Nephron progenitor cell (in vitro differentiated cells): ENCODE measurements around the gene WASHC4.

Experiments used
- DNase-seq: peaks from one replicate; pipeline ENCODE4 v3.0.0; 2021
- H3K27ac Mint-ChIP-seq: 2 replicates; pipeline ENCODE4 v1.8.0; 2021; ENCODE audit warnings: mild to moderate bottlenecking, moderate library complexity, mixed read lengths
- H3K27me3 Mint-ChIP-seq: 2 replicates; pipeline ENCODE4 v1.8.0; 2021; ENCODE audit warnings: mild to moderate bottlenecking, low read depth, mixed read lengths; ENCODE audit not compliant: poor library complexity
- H3K36me3 Mint-ChIP-seq: 2 replicates; pipeline ENCODE4 v1.8.0; 2021; ENCODE audit warnings: low read depth, mixed read lengths
- H3K4me1 Mint-ChIP-seq: 2 replicates; pipeline ENCODE4 v1.8.0; 2021; ENCODE audit warnings: mixed read lengths
- H3K4me3 Mint-ChIP-seq: 2 replicates; pipeline ENCODE4 v1.8.0; 2021; ENCODE audit warnings: mild to moderate bottlenecking, moderate library complexity, mixed read lengths
- H3K9me3 Mint-ChIP-seq: 2 replicates; pipeline ENCODE4 v1.8.0; 2021; ENCODE audit warnings: mild to moderate bottlenecking, moderate library complexity, mixed read lengths
- CTCF ChIP-seq: fragments of 200-600 bp; sonication (generic); IDR thresholded peaks from 2 replicates; pipeline ENCODE4 v1.5.0; 2021; ENCODE audit warnings: antibody characterized with exemption

WASHC4 gene

DNA sequence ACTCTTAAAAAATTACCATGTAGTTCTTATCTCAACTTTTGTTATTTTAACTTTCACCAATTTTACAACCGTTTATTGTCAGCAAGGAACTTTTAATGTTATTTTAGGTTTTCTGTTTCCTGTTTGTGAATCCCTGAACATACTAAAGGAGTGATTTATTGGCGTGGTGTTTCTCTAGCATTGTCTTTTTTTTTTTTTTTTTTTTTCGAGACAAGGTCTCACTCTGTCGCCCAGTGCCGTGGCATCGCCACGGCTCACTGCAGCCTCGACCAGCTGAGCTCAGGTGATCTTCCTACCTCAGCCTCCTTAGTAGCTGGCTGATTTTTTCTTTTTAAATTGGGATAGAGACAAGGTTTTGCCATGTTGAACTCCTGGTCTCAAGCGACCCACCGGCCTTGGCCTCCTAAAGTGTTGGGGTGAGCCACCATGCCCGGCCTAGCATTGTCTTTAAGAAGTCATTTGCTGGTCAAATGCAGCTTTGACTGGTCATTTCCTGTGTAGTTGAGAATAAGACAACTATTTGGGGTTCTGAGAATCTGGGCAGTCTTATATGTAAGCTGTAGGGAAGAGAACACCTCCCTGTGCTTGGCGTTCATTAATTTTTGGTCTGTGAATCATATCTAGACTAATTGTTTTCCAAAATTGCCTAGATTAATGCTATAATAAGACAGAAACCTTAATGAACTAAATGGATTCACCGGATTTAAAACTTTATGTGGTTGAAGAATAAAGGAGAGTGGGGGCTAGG is 2.1 kb downstream of the WASHC4 start:
- peak overlapping the region; percentile 96 for H3K4me3 Mint-ChIP-seq
- peak overlapping the region; percentile 17 for H3K27ac Mint-ChIP-seq
- H3K36me3 Mint-ChIP-seq, result peaks cover 31% of the 10 kb centered on the region
- DNase-seq, result peak; percentile 5
- peaks cover 42% of the 10 kb centered on the region for H3K4me1 Mint-ChIP-seq
- H3K9me3 Mint-ChIP-seq, result peaks cover 9% of the 10 kb centered on the region
- no peak for TF ChIP-seq CTCF
- H3K27me3 Mint-ChIP-seq, result peaks cover 6% of the 10 kb centered on the region

DNA sequence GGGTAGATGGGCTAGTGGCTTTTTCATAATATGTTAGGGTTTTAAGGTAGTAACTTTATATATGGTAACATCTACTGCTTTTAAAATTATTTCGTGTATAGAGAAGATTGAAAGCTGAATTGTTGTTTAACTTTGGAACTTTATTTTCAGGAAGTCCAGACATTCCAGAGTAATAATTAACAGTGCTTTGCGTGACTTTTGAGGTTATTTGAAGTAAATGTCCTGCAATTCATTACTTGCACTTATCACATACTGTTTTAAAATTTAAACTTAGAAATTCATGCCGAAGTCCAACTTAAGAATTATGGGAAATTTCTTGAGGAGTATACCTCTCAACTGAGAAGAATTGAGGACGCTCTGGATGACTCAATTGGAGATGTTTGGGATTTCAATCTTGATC is 3.3 kb downstream of the WASHC4 start:
- DNase-seq, result no peak
- TF ChIP-seq CTCF, result no peak
- Mint-ChIP-seq H3K9me3 (peaks cover 5% of the 10 kb centered on the region), H3K27me3 (peaks cover 6% of the 10 kb centered on the region), H3K36me3 (peaks cover 37% of the 10 kb centered on the region), H3K4me3 (no peak overlapping the region), H3K27ac (no peak overlapping the region), H3K4me1 (peaks cover 42% of the 10 kb centered on the region)

DNA sequence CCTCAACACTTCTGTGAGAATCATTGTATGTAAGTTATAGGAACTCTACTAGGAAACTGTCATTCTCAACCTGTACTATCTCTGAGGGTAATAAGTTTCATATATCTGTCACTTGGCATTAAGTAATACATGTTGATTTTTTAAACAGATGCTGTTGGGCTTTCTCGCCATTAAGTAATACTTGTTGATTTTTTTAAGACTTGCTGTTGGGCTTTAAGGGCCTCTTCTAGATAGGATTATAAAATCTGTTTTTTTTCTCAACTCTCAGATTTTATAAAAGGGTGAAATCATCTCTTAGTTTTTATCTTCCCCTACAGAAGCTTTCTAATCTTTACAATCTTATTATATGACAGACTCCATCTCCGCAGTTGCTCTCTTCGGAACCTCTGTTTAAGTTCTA is 5.6 kb downstream of the WASHC4 start:
- Mint-ChIP-seq H3K27me3 (no peaks in the 10 kb centered on the region), H3K4me1 (peaks cover 30% of the 10 kb centered on the region), H3K27ac (no peak overlapping the region), H3K4me3 (no peak overlapping the region), H3K36me3 (peaks cover 54% of the 10 kb centered on the region), H3K9me3 (peaks cover 5% of the 10 kb centered on the region)
- TF ChIP-seq CTCF, result no peak
- no peak for DNase-seq

GRCh38 chr12:105116969-105117368 is 9.4 kb downstream of the WASHC4 start:
- Mint-ChIP-seq H3K27me3 (no peaks in the 10 kb centered on the region), H3K36me3 (peaks cover 82% of the 10 kb centered on the region), H3K4me1 (peaks cover 3% of the 10 kb centered on the region), H3K4me3 (no peak overlapping the region), H3K27ac (no peak overlapping the region), H3K9me3 (peaks cover 2% of the 10 kb centered on the region)
- DNase-seq, result no peak
- no peak for TF ChIP-seq CTCF

DNA sequence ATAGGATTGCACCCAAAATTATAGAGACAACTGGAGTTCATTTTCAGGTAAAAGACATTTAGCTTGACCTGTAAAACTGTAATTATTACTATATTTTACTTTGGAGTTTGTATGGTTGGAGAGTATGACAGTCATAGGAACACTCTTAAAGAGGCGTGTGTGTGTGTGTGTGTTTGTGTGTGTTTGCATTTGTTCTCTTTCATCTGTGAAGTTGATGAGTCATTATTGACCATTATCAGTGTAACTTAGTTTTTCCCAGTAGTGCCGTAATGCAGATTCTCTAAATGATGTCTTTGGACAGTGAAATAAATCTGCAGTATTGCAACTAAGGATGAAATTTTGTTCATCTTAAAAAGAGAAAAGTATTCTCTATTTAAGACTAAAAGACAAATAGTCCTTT is 13.0 kb downstream of the WASHC4 start:
- no peak for DNase-seq
- TF ChIP-seq CTCF, result no peak
- Mint-ChIP-seq H3K4me1 (no peaks in the 10 kb centered on the region), H3K9me3 (no peaks in the 10 kb centered on the region), H3K4me3 (no peak overlapping the region), H3K36me3 (peaks cover 72% of the 10 kb centered on the region), H3K27ac (no peak overlapping the region), H3K27me3 (no peaks in the 10 kb centered on the region)

GRCh38 chr12:105138248-105138647 is 30.7 kb downstream of the WASHC4 start:
- H3K4me1 Mint-ChIP-seq, result no peaks in the 10 kb centered on the region
- H3K9me3 Mint-ChIP-seq, result peaks cover 4% of the 10 kb centered on the region
- no peak for TF ChIP-seq CTCF
- no peak overlapping the region for H3K27ac Mint-ChIP-seq
- no peak for DNase-seq
- no peak overlapping the region for H3K4me3 Mint-ChIP-seq
- H3K27me3 Mint-ChIP-seq, result no peaks in the 10 kb centered on the region
- peaks cover 77% of the 10 kb centered on the region for H3K36me3 Mint-ChIP-seq
